HPDE6-E6E7 (cell line): ENCODE results near the gene RPRD1A.
"Not testable (repeated sequence)": the region's sequence is repeated elsewhere in the genome, so short reads cannot be mapped to it uniquely, and the experiment has no call there.

Experiments
- DNase-seq: peaks from one replicate; pipeline ENCODE4 v3.0.0; 2011; ENCODE audit warnings: missing footprints; ENCODE audit errors: extremely low spot score

The RPRD1A gene

GRCh38 chr18:36078751-36079529, 11.6 kb upstream of the RPRD1A start:
- DNase-seq: no peak

GRCh38 chr18:36077764-36078163, 10.4 kb upstream of the RPRD1A start:
- DNase-seq: not testable (repeated sequence)

- peak; percentile 62 for DNase-seq
These were observed 8.7 kb upstream of the RPRD1A start for GRCh38 chr18:36075862-36076587.

DNA sequence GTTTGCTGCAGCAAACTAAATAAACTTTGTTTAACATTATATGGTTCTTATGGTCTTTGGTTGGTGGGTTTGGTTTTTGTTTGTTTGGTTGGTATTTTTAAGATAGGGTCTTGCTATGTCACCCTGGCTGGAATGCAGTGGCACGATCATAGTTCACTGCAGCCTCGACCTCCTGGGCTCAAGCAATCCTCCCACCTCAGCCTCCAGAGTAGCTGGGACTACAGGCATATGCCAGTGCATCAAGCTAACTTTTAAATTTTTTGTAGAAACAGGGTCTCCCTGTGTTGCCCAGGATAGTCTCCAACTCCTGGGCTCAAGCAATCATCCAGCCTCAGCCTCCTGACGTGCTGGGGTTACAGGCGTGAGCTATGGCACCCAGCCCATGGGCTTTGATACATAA, 7.1 kb upstream of the RPRD1A start:
- no peak for DNase-seq

- DNase-seq: no peak
These were observed 6.3 kb upstream of the RPRD1A start for GRCh38 chr18:36073676-36074075.

DNA sequence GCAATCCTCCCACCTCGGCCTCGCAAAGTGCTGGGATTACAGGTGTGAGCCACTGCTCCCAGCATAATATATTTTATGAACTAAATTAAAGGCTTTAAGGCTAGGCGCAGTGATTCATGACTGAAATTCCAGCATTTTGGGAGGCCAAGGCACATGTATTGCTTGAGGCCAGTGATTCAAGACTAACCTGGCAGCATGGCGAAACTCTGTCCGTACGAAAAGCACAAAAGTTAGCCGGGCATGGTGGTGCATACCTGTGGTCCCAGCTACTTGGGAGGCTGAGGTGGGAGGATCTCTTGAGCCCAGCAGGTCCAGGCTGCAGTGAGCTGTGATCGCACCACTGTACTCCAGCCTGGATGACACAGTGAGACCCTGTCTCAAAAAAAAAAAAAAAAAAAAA, 5.0 kb upstream of the RPRD1A start:
- not testable (repeated sequence) for DNase-seq

DNA sequence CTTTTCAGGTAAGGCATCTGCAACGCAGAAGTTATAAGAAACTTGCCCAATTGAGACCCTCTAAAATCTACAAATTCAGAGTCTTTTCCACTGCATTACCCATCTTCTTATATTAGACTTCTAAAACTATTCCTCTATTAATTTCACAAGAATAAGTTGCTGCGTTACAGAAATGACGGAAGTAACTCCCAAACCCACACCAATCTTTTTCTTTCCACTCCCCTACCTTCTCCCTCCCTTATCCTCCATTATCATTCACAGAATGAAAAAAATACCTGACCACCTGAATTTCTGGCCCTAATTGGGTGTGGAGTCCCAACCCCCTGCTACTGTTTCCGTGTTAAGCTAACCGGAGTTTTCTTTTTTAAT, 689 bp downstream of the RPRD1A start:
- DNase-seq: peak; percentile 10

DNA sequence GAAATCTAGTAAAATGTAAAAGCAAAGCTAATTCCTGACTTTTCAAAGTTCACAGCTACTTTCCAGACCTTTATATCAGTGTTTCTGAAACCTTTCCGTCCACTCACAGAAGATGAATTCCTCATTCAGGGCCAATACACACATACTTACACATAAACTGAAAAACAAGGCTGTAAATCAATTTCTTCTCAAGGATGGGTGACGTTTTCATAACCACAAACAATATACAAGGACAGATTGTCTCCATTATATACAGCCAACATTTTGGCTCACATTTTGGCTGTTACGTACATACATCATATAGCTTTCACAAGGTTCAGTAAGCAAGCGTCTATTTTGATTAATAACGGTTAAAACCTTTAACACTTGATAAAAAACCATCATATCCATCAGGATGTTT, 1.4 kb downstream of the RPRD1A start:
- no peak for DNase-seq

DNA sequence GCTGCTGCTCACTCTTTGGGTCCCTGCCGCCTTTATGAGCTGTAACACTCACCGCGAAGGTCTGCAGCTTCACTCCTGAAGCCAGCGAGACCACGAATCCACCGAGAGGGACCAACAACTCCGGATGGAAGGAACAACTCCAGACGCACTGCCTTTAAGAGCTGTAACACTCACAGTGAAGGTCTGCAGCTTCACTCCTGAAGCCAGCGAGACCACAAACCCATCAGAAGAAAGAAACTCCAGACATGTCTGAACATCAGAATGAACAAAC, 2.6 kb downstream of the RPRD1A start:
- not testable (repeated sequence) for DNase-seq

- DNase-seq: no peak
These were observed 3.1 kb downstream of the RPRD1A start for GRCh38 chr18:36064027-36064808.

DNA sequence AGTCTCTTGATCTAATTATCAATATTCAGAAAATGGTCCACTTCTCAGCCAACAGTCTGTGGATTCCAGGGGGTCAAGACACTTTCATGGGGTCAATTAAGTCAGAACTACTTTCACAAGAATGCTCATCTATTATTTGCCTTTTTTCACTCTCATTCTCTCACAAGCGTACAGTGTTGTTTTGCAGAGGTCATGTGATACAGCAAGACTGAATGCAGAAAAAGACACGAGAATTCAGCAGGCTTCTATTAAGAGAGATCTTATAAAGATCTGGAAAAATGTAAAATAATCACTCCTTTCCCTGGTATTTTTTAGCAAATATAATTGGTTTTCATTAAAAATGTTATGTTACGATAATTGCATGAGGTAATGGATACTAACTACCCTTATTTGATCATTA, 8.7 kb downstream of the RPRD1A start:
- no peak for DNase-seq

- no peak for DNase-seq
These were observed 15.6 kb downstream of the RPRD1A start for GRCh38 chr18:36051760-36052159.

DNA sequence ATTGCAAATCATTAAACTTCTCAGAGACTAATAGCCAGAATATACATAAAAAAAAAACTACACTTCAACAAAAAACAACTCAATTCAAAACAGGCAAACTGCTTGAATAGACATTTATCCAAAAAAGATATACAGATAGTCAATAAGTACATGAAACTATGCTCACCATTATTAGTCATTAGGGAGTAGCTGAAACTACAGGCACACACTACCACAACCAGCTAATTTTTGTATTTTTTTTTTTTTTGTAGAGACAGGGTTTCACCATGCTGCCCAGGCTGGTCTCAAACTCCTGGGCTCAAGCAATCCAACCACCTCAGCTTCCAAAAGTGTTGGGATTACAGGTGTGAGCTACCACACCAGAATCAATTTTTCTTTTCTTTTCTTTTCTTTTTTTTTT, 16.9 kb downstream of the RPRD1A start:
- no peak for DNase-seq

GRCh38 chr18:36047521-36047920, 19.8 kb downstream of the RPRD1A start:
- no peak for DNase-seq

- DNase-seq: no peak
These were observed 20.5 kb downstream of the RPRD1A start for GRCh38 chr18:36046898-36047297.

DNA sequence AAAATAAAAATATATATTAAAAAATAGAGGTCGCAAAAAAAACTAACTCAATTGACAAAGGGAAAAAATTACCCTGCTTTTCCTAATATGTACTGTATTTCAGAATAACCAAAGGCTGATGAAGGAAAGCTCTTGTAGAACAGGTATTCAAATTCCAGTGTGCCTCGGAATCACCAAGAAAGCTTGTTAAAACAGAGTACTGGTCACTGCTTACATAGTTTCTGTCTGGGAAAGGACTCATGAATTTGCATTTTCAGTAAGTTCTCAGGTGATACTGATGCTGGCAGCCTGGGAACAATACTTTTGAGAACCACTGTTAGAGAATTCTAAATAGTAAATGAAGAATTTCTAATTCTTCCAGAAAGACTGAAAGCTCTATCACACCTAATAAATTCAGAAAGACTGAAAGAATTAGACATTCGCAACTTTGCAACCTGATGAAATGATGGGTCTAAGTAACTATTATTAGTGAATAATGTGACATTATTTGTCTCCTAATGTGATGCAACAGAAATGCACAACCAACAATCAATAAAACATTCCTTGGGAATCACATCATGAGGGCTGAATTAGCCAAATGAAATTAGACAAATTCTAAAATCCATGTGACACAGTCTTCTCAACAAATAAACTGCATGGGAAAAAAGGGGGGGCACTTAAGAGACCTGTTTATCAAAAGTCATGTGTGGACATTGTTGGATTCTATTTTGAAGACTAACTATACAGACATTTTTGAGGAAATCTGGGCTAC, 21.9 kb downstream of the RPRD1A start:
- no peak for DNase-seq

DNA sequence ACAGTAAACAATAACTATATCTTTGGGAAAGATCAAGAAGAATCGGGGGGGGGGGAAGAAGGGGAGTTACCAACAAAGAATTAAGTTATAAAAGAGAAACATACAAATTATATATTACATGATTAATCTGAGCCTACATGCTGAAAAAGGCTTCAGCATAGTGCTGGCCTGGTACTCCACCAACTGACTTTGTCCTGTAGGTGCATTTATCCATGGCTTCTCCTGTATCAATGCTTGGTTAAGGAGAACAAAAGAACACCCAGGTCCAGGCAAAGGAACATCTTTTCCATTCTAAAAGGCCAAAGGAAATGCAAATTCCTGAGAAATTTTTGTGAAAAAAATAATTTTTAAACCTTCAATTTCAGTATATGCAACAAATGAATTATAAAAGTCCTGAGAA, 24.2 kb downstream of the RPRD1A start:
- no peak for DNase-seq

DNA sequence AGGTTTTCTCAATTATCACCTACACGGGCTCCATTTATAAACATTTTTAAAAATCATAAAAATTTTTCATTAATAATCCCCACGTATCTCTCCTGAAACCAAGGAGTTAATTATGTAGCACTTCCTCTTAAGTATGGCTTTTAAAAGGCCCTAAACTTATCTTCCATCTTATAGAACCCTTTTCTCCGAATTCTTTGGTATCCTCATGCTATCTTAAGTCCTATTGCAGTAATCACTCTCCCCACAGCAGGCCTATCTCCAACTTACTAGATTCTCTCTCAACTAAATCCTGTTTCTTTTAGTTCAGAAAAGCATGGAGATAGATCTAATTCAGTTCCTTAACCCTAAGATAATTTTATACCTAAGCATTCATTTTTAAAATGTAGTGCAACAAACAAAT, 26.2 kb downstream of the RPRD1A start:
- no peak for DNase-seq

DNA sequence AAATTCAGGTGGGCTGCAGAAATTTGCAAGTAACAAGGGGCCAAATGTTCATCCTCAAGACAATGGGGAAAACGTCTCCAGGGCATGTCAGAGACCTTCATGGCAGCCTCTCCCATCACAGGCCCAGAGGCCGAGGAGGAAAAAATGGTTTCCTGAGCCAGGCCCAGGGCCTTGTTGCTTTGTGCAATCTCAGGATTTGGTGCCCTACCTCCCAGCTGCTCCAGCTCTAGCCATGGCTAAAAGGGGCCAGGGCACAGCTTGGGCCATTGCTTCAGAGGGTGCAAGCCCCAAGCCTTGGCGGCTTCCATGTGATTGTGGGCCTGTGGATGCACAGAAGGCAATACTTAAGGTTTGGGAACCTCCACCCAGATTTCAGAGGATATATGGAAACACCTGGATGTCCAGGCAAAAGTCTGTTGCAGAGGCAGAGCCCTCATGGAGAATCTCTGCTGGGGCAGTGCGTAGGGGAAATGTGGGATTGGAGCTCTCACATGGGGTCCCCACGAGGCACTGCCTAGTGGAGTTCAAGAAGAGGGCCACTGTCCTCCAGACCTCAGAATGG, 29.2 kb downstream of the RPRD1A start:
- DNase-seq: no peak

GRCh38 chr18:36035253-36035652, 32.1 kb downstream of the RPRD1A start:
- no peak for DNase-seq

GRCh38 chr18:36034299-36034895, 33.0 kb downstream of the RPRD1A start:
- DNase-seq: no peak
